Hepatic stellate cell (primary cell): ENCODE data around the gene UMODL1.
"Not testable (repeated sequence)": the region's sequence is repeated elsewhere in the genome, so short reads cannot be mapped to it uniquely, and the experiment has no call there.

Experiments
- DNase-seq: peaks from one replicate; pipeline ENCODE4 v3.0.0; 2011; ENCODE audit warnings: low spot score

UMODL1 gene

GRCh38 chr21:42163511-42163863, 92.4 kb downstream of the UMODL1 start:
- no peak for DNase-seq

- DNase-seq = no peak
These were observed 93.1 kb downstream of the UMODL1 start for GRCh38 chr21:42164064-42164789.

- DNase-seq = no peak
These were observed 93.7 kb downstream of the UMODL1 start for GRCh38 chr21:42164818-42165217.

- DNase-seq = no peak
These were observed 94.8 kb downstream of the UMODL1 start for GRCh38 chr21:42165901-42166300.

GRCh38 chr21:42169758-42170157, 98.6 kb downstream of the UMODL1 start:
- DNase-seq = no peak

- no peak for DNase-seq
These were observed 100.3 kb downstream of the UMODL1 start for GRCh38 chr21:42171091-42172053.

- no peak for DNase-seq
These were observed 101.7 kb downstream of the UMODL1 start for GRCh38 chr21:42172596-42173483.

GRCh38 chr21:42174173-42174572, 103.1 kb downstream of the UMODL1 start:
- DNase-seq = no peak

- no peak for DNase-seq
These were observed 104.1 kb downstream of the UMODL1 start for GRCh38 chr21:42175110-42175710.

- no peak for DNase-seq
These were observed 105.7 kb downstream of the UMODL1 start for GRCh38 chr21:42176859-42177258.

- DNase-seq = no peak
These were observed 108.2 kb downstream of the UMODL1 start for GRCh38 chr21:42179316-42179715.

- DNase-seq = not testable (repeated sequence)
These were observed 108.9 kb downstream of the UMODL1 start for GRCh38 chr21:42180001-42180400.

GRCh38 chr21:42182713-42183371, 111.7 kb downstream of the UMODL1 start:
- DNase-seq = no peak

- no peak for DNase-seq
These were observed 112.5 kb downstream of the UMODL1 start for GRCh38 chr21:42183374-42184266.

- no peak for DNase-seq
These were observed 115.5 kb downstream of the UMODL1 start for GRCh38 chr21:42186591-42186990.

GRCh38 chr21:42187976-42188653, 117.0 kb downstream of the UMODL1 start:
- no peak for DNase-seq

GRCh38 chr21:42188663-42189062, 117.5 kb downstream of the UMODL1 start:
- DNase-seq = no peak

GRCh38 chr21:42189431-42189830, 118.3 kb downstream of the UMODL1 start:
- DNase-seq = no peak

GRCh38 chr21:42189860-42190485, 118.9 kb downstream of the UMODL1 start:
- DNase-seq = no peak
